ENCODE results near the gene NECTIN4. TPM values are rescaled to one million over a fixed set of nuclear protein-coding genes. Genes with fewer than 3 reads are reported as not detected.

Gene NECTIN4
- total RNA-seq, 2 experiments from 2014 or later = not detected

- DNase-seq (no peak), ATAC-seq (no peak)
- Mint-ChIP-seq H3K9me3 (no peaks in the 10 kb centered on the region), H3K4me3 (no peak overlapping the region), H3K4me1 (ENCODE audit: low read depth) (no peaks in the 10 kb centered on the region), H3K36me3 (ENCODE audit: low read depth) (no peaks in the 10 kb centered on the region), H3K27ac (no peak overlapping the region), H3K27me3 (no peaks in the 10 kb centered on the region)
- POLR2A ChIA-PET = interaction anchor here (1.7 kb wide), 2 partner anchors 10 to 19 kb away, joined by 4 read pairs; no protein-coding TSS in a partner anchor
- intact Hi-C loops (cut with micrococcal nuclease) = no loop called here
- no peak for TF ChIP-seq CTCF (IDR thresholded peaks at IDR 0.05)
- CTCF ChIA-PET = interaction anchor here (1.5 kb wide), 1 partner anchor 17 kb away, joined by 7 read pairs; no protein-coding TSS in a partner anchor
Measured at GRCh38 chr1:161080441-161081405, 8.6 kb downstream of the NECTIN4 start.

- ATAC-seq (no peak), DNase-seq (no peak)
- ChIA-PET POLR2A (interaction anchor here (0.5 to 1.7 kb wide), 3 partner anchors 9 to 20 kb away, joined by 3 to 4 read pairs (median 4); no protein-coding TSS in a partner anchor), CTCF (interaction anchor here (0.8 to 1.4 kb wide), 2 partner anchors 18 to 21 kb away, joined by 3 to 12 read pairs; partner anchors contain the start of gene KLHDC9)
- Mint-ChIP-seq H3K9me3 (no peaks in the 10 kb centered on the region), H3K27ac (no peak overlapping the region), H3K27me3 (no peaks in the 10 kb centered on the region), H3K4me3 (no peak overlapping the region), H3K4me1 (ENCODE audit: low read depth) (no peaks in the 10 kb centered on the region), H3K36me3 (ENCODE audit: low read depth) (no peaks in the 10 kb centered on the region)
- TF ChIP-seq CTCF (IDR thresholded peaks at IDR 0.05) = no peak
- intact Hi-C loops (cut with micrococcal nuclease) = no loop called here
Measured at GRCh38 chr1:161079436-161080110, 9.8 kb downstream of the NECTIN4 start.

- CTCF ChIA-PET = interaction anchor here (1.6 to 1.7 kb wide), 2 partner anchors 9 to 20 kb away, joined by 3 to 6 read pairs; no protein-coding TSS in a partner anchor
- DNase-seq = no peak
- no peak for TF ChIP-seq CTCF (IDR thresholded peaks at IDR 0.05)
- Mint-ChIP-seq H3K27ac (no peak overlapping the region), H3K9me3 (no peaks in the 10 kb centered on the region), H3K27me3 (no peaks in the 10 kb centered on the region), H3K4me3 (no peak overlapping the region), H3K36me3 (ENCODE audit: low read depth) (no peaks in the 10 kb centered on the region), H3K4me1 (ENCODE audit: low read depth) (peaks cover 3% of the 10 kb centered on the region)
- intact Hi-C loops (cut with micrococcal nuclease) = no loop called here
- POLR2A ChIA-PET = interaction anchor here (1.3 kb wide), 1 partner anchor 21 kb away, joined by 3 read pairs; the partner anchor contains the start of gene KLHDC9
- ATAC-seq = no peak
Measured at GRCh38 chr1:161077426-161077825, 11.9 kb downstream of the NECTIN4 start.

- DNase-seq (no peak), ATAC-seq (no peak)
- no peaks in the 10 kb centered on the region for H3K27me3 Mint-ChIP-seq
- peaks cover 10% of the 10 kb centered on the region for H3K4me1 Mint-ChIP-seq (ENCODE audit: low read depth)
- CTCF ChIA-PET = interaction anchor here (0.9 to 1.7 kb wide), 3 partner anchors 21 to 79 kb away, joined by 3 to 6 read pairs (median 4); no protein-coding TSS in a partner anchor
- intact Hi-C loops (cut with micrococcal nuclease) = no loop called here
- POLR2A ChIA-PET = interaction anchor here (0.6 to 1.3 kb wide), 2 partner anchors 22 to 54 kb away, joined by 3 to 4 read pairs; partner anchors contain the start of gene KLHDC9
- no peak for TF ChIP-seq CTCF (IDR thresholded peaks at IDR 0.05)
- H3K27ac Mint-ChIP-seq = no peak overlapping the region
- no peaks in the 10 kb centered on the region for H3K36me3 Mint-ChIP-seq (ENCODE audit: low read depth)
- H3K9me3 Mint-ChIP-seq = no peaks in the 10 kb centered on the region
- no peak overlapping the region for H3K4me3 Mint-ChIP-seq
Measured at GRCh38 chr1:161076410-161076809, 12.9 kb downstream of the NECTIN4 start.
